Ishikawa (cell line): ENCODE data around the gene ACAD9.

Experiments used
- CEBPB ChIP-seq: IDR thresholded peaks from 2 replicates; pipeline ENCODE4 v1.6.1; 2012
- CREB1 ChIP-seq: IDR thresholded peaks from 2 replicates; pipeline ENCODE4 v1.6.1; 2012; ENCODE audit warnings: low read depth
- EGR1 ChIP-seq: IDR thresholded peaks from 2 replicates; pipeline ENCODE4 v1.6.1; 2012
- EP300 ChIP-seq: IDR thresholded peaks from 2 replicates; pipeline ENCODE4 v1.6.1; 2012; ENCODE audit warnings: borderline replicate concordance
- FOXM1 ChIP-seq: IDR thresholded peaks from 2 replicates; pipeline ENCODE4 v1.6.1; 2012; ENCODE audit warnings: low read depth, borderline replicate concordance
- NFIC ChIP-seq: IDR thresholded peaks from 2 replicates; pipeline ENCODE4 v1.6.1; 2012
- RAD21 ChIP-seq: IDR thresholded peaks from 2 replicates; pipeline ENCODE4 v1.6.1; 2012; ENCODE audit warnings: low read depth
- TAF1 ChIP-seq: IDR thresholded peaks from 2 replicates; pipeline ENCODE4 v1.6.1; 2012; ENCODE audit warnings: low read depth, mild to moderate bottlenecking
- TCF12 ChIP-seq: IDR thresholded peaks from 2 replicates; pipeline ENCODE4 v1.6.1; 2012; ENCODE audit warnings: low read depth
- TEAD4 ChIP-seq: IDR thresholded peaks from 2 replicates; pipeline ENCODE4 v1.6.1; 2012
- YY1 ChIP-seq: IDR thresholded peaks from 2 replicates; pipeline ENCODE4 v1.6.1; 2012; ENCODE audit warnings: low read depth
- ZBTB7A ChIP-seq: IDR thresholded peaks from 2 replicates; pipeline ENCODE4 v1.6.1; 2012; ENCODE audit warnings: low read depth
- TF ChIP-seq, protein P1 (sequence below): IDR thresholded peaks from 2 replicates; pipeline ENCODE4 v1.6.1; 2012
- TF ChIP-seq, protein P2 (sequence below): IDR thresholded peaks from 2 replicates; pipeline ENCODE4 v1.6.1; 2012
- TF ChIP-seq, protein P3 (sequence below): IDR thresholded peaks from 2 replicates; pipeline ENCODE4 v1.6.1; 2012; ENCODE audit warnings: low read depth, mild to moderate bottlenecking

The ACAD9 gene

DNA sequence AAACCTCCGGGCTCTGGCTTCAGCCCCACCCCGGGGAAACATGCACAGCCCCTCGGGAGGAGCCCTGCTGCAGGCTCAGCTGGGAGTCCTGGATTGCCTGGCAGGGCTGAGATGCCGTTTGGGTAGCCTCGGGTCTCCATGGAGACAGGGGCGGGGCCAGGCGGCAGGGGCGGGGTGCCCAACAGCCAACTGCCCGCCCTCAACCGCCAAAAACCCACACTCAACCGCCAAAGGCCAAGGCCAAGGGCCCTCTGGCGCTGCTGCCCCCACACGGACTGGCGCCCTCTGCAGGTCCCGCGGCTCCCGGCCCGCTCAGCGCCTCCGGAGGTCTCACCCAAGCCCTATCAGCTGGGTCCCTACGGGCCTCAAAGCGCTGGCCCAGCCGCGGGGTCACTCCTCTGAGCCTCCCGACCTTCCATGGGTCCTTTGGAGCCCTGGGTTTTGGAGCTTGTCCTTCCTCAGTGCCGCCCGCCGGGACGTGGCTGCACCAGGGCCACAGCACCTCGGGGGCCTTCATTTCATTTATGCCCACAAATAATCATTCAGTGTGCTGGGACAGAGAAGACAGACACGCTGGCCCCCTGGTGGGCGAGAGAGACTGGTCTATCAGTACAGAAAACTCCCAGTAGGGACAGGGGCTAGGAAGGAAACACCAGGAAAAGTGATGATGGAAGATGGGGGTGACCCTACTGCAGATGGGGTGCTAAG lies 33.5 kb upstream of the ACAD9 start:
- TF ChIP-seq RAD21 (peak; percentile 25; the same call in 1 of the 2 replicates), EP300 (no peak)

DNA sequence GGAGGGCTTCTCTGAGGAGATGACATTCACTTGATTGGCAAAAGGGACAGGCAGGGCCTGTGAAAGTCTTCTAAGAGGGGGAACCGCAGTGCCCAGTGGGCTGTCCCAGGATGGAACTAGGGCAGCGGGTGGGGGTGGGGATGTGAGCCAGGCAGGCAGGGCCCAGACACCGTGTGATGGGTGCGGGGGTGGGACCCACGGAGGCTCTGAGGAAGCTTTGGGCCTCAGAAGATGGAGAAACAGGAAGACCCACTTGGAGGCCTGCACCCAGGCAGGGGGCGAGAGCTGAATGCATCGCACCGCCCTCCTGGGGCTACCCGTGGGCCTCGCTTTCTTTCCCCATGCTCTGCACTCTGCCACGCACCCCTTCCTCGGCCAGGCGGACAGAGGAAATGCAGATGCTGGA lies 32.9 kb upstream of the ACAD9 start:
- no peak for TF ChIP-seq NFIC
- TF ChIP-seq EP300, result no peak
- TF ChIP-seq, protein P1, sequence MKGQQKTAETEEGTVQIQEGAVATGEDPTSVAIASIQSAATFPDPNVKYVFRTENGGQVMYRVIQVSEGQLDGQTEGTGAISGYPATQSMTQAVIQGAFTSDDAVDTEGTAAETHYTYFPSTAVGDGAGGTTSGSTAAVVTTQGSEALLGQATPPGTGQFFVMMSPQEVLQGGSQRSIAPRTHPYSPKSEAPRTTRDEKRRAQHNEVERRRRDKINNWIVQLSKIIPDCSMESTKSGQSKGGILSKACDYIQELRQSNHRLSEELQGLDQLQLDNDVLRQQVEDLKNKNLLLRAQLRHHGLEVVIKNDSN, result no peak
- TF ChIP-seq, protein P2, sequence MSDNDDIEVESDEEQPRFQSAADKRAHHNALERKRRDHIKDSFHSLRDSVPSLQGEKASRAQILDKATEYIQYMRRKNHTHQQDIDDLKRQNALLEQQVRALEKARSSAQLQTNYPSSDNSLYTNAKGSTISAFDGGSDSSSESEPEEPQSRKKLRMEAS, result no peak
- TF ChIP-seq CEBPB, result no peak
- TF ChIP-seq TCF12, result no peak
- no peak for TF ChIP-seq ZBTB7A
- no peak for TF ChIP-seq RAD21
- no peak for TF ChIP-seq EGR1
- TF ChIP-seq CREB1, result no peak
- no peak for TF ChIP-seq FOXM1
- TF ChIP-seq TEAD4, result no peak

DNA sequence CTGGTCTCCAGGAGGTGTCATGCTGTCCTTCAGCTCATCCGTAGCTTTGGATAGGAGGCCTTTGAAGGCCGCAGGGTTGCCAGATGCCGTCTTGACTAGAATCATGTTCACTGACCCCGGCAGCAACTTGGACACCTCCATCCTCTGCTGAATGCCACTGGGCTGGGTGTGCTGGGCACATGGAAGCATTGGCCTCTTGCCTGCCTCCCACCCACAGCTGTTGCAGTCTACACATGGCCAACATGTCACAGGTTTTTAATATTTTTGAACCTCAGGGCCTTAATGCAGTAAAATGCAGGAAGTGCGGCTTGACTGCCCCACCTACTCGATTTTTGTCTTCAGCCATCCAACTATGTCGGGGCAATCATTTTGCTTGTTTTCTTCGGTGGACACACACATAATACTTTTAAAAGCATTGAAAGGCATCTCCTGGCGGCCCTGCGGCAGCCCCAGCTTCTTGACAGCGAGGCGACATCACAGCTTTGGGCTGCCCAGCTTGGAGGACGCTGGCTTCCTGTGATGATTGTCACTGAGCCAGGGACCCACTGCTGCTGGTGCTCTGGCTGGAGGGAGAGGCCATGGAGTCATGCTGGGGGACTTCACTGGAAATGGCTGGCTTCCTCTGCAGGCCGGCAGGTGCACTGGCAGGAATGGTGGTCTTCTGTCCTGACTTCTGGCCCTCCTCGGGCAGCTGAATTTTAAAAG lies 31.6 kb upstream of the ACAD9 start:
- TF ChIP-seq EGR1, result no peak
- no peak for TF ChIP-seq TCF12

DNA sequence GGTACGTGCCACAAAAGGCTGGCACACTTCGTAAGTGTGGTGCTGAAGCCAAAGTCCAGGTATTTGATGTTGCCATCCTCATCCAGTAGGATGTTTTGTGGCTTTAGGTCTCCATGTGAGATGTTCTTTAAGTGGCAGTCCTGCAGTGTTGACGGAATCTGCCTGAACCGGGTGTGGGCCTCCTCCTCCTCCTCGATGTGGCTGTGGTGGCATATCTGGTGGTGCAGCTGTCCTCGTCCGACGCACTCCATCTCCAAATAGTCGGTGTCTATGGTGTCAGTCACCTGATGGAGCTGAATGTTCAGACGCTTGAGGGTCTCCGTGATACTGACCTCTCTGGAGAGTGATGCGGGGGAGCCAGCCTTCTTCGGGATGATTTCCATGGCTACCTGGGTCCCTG lies 30.5 kb upstream of the ACAD9 start:
- TF ChIP-seq, protein P3, sequence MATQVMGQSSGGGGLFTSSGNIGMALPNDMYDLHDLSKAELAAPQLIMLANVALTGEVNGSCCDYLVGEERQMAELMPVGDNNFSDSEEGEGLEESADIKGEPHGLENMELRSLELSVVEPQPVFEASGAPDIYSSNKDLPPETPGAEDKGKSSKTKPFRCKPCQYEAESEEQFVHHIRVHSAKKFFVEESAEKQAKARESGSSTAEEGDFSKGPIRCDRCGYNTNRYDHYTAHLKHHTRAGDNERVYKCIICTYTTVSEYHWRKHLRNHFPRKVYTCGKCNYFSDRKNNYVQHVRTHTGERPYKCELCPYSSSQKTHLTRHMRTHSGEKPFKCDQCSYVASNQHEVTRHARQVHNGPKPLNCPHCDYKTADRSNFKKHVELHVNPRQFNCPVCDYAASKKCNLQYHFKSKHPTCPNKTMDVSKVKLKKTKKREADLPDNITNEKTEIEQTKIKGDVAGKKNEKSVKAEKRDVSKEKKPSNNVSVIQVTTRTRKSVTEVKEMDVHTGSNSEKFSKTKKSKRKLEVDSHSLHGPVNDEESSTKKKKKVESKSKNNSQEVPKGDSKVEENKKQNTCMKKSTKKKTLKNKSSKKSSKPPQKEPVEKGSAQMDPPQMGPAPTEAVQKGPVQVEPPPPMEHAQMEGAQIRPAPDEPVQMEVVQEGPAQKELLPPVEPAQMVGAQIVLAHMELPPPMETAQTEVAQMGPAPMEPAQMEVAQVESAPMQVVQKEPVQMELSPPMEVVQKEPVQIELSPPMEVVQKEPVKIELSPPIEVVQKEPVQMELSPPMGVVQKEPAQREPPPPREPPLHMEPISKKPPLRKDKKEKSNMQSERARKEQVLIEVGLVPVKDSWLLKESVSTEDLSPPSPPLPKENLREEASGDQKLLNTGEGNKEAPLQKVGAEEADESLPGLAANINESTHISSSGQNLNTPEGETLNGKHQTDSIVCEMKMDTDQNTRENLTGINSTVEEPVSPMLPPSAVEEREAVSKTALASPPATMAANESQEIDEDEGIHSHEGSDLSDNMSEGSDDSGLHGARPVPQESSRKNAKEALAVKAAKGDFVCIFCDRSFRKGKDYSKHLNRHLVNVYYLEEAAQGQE, result no peak
- TF ChIP-seq ZBTB7A (no peak), YY1 (no peak), FOXM1 (no peak), EGR1 (no peak), CEBPB (no peak), RAD21 (no peak), TAF1 (no peak), CREB1 (no peak), NFIC (no peak), EP300 (no peak), TEAD4 (no peak), TCF12 (no peak)
- TF ChIP-seq, protein P1, result no peak
- TF ChIP-seq, protein P2, result no peak

DNA sequence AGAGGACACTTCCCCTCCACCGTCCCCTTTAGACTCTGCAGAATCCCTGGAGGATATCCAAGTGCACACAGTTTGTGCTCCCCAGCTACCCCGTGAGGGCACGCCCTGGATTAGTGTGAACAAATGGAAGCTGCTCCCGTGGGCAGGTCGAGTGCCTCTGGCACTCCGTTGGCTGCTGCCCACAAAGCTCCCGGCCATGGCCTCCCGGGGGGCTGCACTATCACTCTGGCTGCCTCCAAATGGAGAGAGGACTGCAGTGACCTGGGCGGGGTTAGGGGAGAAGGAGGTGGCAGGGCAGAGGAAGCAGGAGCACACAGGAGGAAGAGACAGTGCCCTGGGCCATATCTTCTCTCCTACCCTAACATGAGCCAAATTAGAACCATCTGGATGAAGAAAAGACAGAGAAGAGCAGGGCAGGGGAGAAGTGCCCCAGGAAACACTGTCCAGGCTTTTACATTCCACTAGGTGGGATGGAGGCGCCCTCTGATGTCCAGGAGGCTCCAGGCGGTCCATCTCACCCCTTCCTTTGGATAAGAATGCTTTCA lies 29.4 kb upstream of the ACAD9 start:
- no peak for TF ChIP-seq TAF1
- peak; percentile 52 for TF ChIP-seq RAD21

DNA sequence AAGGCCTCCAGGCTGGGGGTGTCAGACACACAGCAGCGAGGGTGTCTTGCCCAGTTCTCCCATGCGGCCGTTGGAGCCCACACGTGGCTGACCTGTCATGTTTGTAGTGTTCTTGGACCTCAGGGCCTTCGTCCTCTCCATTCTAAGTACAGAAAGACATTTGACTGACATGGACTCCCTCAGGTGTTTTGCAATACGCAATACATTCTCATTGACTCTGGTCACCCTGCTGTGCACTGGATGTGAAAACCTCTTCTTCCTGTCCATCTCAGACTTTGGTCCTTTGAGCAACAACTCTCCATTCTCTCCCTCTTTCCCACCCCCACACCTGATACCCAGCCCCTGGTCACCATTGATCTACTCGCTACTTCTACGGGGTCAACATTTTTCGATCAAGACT lies 28.9 kb upstream of the ACAD9 start:
- TF ChIP-seq NFIC, result no peak
- TF ChIP-seq FOXM1, result no peak
- no peak; the same call in 1 of the 2 replicates for TF ChIP-seq CEBPB
- TF ChIP-seq, protein P1, result no peak
- no peak for TF ChIP-seq ZBTB7A
- no peak for TF ChIP-seq CREB1
- no peak for TF ChIP-seq TAF1
- TF ChIP-seq EP300, result no peak
- TF ChIP-seq TCF12, result no peak
- TF ChIP-seq, protein P2, result no peak

DNA sequence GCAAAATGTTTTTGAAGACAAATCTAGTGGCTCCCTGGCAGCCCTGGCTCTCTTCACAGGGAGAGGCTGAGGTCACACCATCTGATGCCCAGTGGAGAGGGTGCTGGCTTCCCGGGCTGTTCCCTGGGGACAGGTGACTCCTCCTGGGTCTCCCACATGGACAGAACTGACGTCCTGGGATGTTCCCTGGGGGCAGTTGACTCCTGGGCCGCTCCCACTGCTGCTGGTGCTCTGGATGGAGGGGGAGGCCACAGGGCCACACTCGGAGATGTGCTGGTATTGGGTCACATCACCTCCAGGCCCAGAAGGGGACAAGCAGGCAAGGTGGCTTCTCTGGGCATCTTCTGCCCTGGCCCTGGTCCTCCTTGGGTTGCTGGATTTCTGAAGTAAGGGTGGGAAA lies 27.8 kb upstream of the ACAD9 start:
- TF ChIP-seq FOXM1 (no peak), TAF1 (no peak), CREB1 (no peak), CEBPB (no peak), NFIC (no peak), EP300 (no peak), EGR1 (no peak), YY1 (no peak), RAD21 (no peak), ZBTB7A (no peak)
- TF ChIP-seq, protein P1, result no peak
